ENCODE measurements around the gene TAS2R30. TPM values are rescaled to one million over a fixed set of nuclear protein-coding genes. Genes with fewer than 3 reads are reported as not detected.

Gene TAS2R30
- total RNA-seq = 10 to 100 TPM in 2 of 4 donors, 1 to 10 TPM in 2; 6.2 to 12.9 (median 10.4) TPM

GRCh38 chr12:11134305-11134704 is at the start of gene TAS2R30:
Gene TAS2R30 (minus strand): TSS chr12:11134644. CDS start chr12:11134244, 400 bp downstream.
- H3K9me3 ChIP-seq = no peaks in the 10 kb centered on the region
- TF ChIP-seq CTCF (IDR thresholded peaks at IDR 0.05) (no peak), POLR2A (IDR thresholded peaks at IDR 0.05) (no peak)

GRCh38 chr12:11183011-11183410 is 48.6 kb upstream of the TAS2R30 start:
- no peak overlapping the region for H3K4me3 ChIP-seq
- H3K27me3 ChIP-seq = no peaks in the 10 kb centered on the region
- no peaks in the 10 kb centered on the region for H3K9me3 ChIP-seq
- no peaks in the 10 kb centered on the region for H3K36me3 ChIP-seq
- TF ChIP-seq CTCF (IDR thresholded peaks at IDR 0.05) = no peak
- TF ChIP-seq POLR2A (IDR thresholded peaks at IDR 0.05) = no peak
- no peak for DNase-seq
- no peak overlapping the region for H3K27ac ChIP-seq
- H3K4me1 ChIP-seq = no peaks in the 10 kb centered on the region

More at GRCh38 chr12:11134305-11134704, at the start of gene TAS2R30:
- Histone ChIP-seq H3K27me3 (no peaks in the 10 kb centered on the region), H3K4me1 (no peaks in the 10 kb centered on the region), H3K27ac (no peak within 1 kb of the TSS), H3K4me3 (no peak within 1 kb of the TSS), H3K36me3 (no peaks in the 10 kb centered on the region)
- no peak for DNase-seq

- no peak overlapping the region for H3K4me3 ChIP-seq
- no peaks in the 10 kb centered on the region for H3K4me1 ChIP-seq
- H3K36me3 ChIP-seq = no peaks in the 10 kb centered on the region
- no peaks in the 10 kb centered on the region for H3K27me3 ChIP-seq
- no peak overlapping the region for H3K27ac ChIP-seq
- H3K9me3 ChIP-seq = no peaks in the 10 kb centered on the region
- no peak for DNase-seq
- TF ChIP-seq CTCF (IDR thresholded peaks at IDR 0.05) (no peak), POLR2A (IDR thresholded peaks at IDR 0.05) (no peak)
These were observed 48.1 kb upstream of the TAS2R30 start for GRCh38 chr12:11182529-11182928.

- H3K27me3 ChIP-seq = no peaks in the 10 kb centered on the region
- TF ChIP-seq POLR2A (IDR thresholded peaks at IDR 0.05) (no peak), CTCF (IDR thresholded peaks at IDR 0.05) (no peak)
- no peaks in the 10 kb centered on the region for H3K36me3 ChIP-seq
- no peaks in the 10 kb centered on the region for H3K4me1 ChIP-seq
- H3K4me3 ChIP-seq = no peak overlapping the region
- no peak for DNase-seq
- H3K27ac ChIP-seq = no peak overlapping the region
- no peaks in the 10 kb centered on the region for H3K9me3 ChIP-seq
These were observed 43.8 kb upstream of the TAS2R30 start for GRCh38 chr12:11178250-11178649.

GRCh38 chr12:11174022-11174421 is 39.6 kb upstream of the TAS2R30 start:
- Histone ChIP-seq H3K4me1 (peaks cover 0 to 17% (median 3%) of the 10 kb centered on the region in 4 donors), H3K27me3 (no peaks in the 10 kb centered on the region), H3K4me3 (no peak overlapping the region), H3K27ac (no peak overlapping the region), H3K9me3 (no peaks in the 10 kb centered on the region), H3K36me3 (no peaks in the 10 kb centered on the region)
- TF ChIP-seq CTCF (IDR thresholded peaks at IDR 0.05) (no peak), POLR2A (IDR thresholded peaks at IDR 0.05) (no peak)
- DNase-seq = no peak
